Measurements from ENCODE around the gene UGT2B11.
"Not testable (repeated sequence)": the region's sequence is repeated elsewhere in the genome, so short reads cannot be mapped to it uniquely, and the experiment has no call there.

UGT2B11 gene

DNA sequence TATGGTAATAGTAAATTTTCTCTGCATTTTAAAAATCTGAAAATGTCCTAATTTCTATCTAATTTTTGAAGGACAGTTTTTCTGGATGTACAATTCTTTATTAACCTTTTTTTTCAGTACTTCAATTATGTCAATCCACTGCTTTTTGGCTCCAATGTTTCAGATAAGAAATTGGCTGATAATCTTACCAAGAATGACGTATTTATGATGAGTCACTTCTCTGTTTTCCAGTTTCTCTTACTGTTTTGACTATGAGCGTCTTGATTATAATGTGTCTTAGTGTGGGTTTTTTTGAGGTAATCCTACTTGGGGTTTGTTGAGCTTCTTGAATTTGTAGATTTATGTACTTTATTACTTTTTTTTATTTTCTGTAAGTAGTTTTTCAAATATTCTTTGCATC, 47.2 kb downstream of the UGT2B11 start:
- DNase-seq = no peak

DNA sequence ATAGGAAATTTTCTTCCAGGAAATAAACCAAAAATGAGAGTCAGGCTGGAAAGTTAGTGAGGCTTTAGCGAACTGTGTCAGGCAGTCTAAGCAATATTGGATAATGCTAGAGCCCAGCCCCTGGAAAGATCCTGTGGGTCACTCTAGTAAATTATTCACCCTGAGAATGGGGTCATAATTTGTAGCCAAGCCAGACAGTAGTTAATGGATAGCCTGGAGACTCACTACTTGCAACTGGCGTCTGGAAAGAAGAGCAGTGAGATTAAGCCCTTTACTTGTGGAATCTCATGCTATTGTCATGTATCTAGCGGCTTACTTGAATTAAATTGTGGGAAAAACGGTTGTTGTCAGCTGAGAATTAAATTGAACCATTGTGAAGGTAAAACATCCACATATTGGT, 48.2 kb downstream of the UGT2B11 start:
- DNase-seq = not testable (repeated sequence)

- DNase-seq = not testable (repeated sequence)
These were observed 48.8 kb downstream of the UGT2B11 start for GRCh38 chr4:69165707-69166106.

DNA sequence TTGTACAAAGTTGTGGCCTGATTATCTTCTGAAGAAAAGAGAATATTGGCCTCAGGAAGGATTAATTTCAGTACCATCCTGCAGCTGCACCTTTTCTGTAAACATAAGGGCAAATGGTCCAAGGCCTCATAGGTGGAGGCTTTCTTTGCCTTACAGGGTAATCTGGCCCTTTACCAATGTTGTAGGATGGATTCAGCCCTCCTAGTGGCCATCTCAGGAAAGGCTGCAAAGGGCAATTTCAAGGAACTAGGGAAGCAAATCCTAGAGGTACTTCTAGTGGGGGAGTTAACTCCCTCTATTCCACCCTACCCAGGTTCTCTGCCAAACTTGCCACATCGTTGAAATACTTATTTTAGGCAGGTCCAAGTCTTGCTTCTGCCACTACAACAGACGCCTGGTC, 57.6 kb downstream of the UGT2B11 start:
- no peak for DNase-seq

DNA sequence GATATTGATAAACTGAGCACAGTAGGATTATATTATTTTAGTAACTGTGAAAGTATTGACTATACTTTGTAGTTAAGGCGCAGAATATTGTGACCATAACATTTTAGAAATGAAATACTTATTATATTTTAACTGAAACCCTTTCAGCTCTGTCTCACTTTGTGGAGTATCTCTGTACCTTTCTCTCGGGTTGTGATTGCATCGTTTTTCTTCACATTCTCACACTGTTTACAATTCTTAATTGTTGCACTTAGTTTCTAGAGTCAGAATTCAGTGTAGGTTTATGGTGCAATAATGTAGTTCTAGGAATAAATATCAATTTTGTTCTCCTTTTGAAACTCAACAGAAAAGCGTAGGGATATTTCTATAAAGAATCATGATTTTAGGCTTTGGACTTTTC, 60.5 kb downstream of the UGT2B11 start:
- DNase-seq = no peak
